HG02610 (cell line): ENCODE data around the gene CELF4.

Experiments used
- ATAC-seq: cut with Tn5 transposase; IDR thresholded peaks from one replicate; pipeline ENCODE4 v1.9.1; 2021; ENCODE audit warnings: mild to moderate bottlenecking, moderate library complexity; ENCODE audit not compliant: unreplicated experiment

Gene CELF4

DNA sequence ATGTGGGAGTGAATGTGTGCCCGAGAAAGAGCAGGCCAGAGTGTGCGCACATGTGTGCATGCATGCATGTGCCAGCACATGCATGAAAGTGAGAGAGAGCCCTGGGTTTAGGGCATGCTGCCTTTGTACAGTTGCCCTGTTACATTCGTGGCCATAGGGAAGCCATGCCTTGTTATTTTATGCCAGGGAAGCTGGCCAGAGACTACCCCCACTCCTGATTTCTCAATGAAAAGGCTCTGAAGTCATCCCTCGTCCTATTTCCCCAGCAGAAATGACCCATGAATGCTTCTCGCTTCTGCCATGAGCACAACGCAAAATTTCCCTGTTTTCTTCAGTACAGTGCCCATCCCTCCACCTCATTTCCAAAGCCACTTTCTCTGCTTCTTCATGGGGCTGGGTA, 143.0 kb downstream of the CELF4 start:
- no peak for ATAC-seq

- ATAC-seq: no peak
Observed at GRCh38 chr18:37422116-37422515, 143.5 kb downstream of the CELF4 start.

- ATAC-seq: no peak
Observed at GRCh38 chr18:37421341-37422077, 144.1 kb downstream of the CELF4 start.

GRCh38 chr18:37420315-37420880, 145.2 kb downstream of the CELF4 start:
- no peak for ATAC-seq

GRCh38 chr18:37419866-37420265, 145.7 kb downstream of the CELF4 start:
- ATAC-seq: no peak

- no peak for ATAC-seq
Observed at GRCh38 chr18:37419315-37419714, 146.3 kb downstream of the CELF4 start.

- ATAC-seq: no peak
Observed at GRCh38 chr18:37414816-37415215, 150.8 kb downstream of the CELF4 start.

- ATAC-seq: no peak
Observed at GRCh38 chr18:37412829-37413228, 152.8 kb downstream of the CELF4 start.

DNA sequence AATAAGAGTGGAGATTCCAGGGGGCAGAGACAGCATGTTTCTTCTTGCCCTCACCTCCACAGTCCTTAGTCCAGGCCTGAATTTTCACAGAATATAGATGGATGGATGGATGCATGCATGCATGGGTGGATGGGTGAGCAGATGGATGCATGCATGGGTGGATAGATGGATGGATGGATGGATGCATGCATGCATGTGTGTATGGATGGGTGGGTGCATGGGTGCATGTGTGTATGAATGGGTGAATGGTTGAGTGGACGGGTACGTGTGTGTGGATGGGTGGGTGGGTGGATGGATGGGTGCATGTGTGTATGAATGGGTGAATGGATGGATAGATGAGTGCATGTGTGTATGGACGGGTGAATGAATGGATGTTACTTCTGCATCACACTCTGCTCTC, 153.3 kb downstream of the CELF4 start:
- ATAC-seq: no peak

DNA sequence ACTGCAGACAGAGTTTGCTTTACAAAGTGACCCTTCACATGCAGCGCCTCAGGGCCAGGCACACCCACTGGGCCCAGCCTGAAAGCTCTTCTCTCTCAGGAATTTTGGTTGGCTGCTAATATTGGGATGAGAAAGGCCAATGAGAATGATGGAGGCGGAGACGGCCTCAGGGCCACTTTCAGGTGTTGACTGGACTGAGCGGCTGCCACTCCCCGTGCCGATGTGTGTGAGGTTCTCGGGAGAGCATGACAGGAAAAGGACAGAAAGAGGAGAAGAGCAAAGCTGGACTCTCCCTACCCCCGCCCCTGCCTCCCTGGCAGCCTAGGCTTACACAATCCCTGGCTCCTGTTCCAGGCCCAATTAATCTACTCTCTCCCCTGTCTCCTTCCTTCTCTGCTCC, 155.7 kb downstream of the CELF4 start:
- no peak for ATAC-seq

GRCh38 chr18:37408676-37409265, 156.8 kb downstream of the CELF4 start:
- ATAC-seq: no peak

GRCh38 chr18:37407571-37407970, 158.0 kb downstream of the CELF4 start:
- ATAC-seq: no peak

DNA sequence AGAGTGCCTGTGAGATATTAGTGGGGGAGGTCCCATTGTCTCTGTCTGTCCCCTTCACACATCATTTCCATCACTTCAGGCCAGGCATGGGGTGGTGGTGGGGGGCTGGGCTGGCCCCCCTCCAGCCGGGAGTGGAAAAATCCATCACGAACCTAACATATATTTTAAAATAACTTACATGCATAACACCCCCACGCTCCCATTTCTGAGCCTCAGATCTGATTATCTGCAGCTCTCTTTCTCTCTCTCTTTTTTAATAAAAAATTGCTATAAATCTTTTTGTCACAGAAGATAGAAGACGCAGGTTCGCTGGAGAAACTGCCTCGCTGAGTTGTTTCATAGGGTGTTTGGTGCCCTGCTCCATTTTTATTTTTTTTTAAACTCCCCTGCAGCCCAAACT, 159.8 kb downstream of the CELF4 start:
- no peak for ATAC-seq

- ATAC-seq: no peak
Observed at GRCh38 chr18:37405229-37405628, 160.4 kb downstream of the CELF4 start.

DNA sequence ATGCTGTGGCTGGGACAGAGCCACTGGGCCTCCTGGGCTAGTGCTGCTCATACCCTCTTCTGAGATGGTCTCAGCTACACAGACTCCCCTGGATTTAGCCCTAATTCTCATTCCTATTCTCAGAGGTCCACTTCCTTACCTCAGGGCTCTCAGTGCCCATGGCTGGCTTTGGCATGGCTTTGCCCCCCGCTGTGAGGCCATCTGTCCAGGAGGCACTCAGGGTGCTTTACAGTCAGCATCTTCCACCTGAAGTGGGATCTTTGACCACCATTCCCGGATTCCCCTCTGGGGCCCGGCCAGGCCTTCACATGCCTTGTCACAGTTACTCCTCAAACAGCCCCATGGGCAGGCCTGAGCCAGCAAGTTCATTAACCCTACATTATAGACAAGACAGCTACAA, 161.8 kb downstream of the CELF4 start:
- ATAC-seq: no peak

GRCh38 chr18:37403100-37403781, 162.4 kb downstream of the CELF4 start:
- ATAC-seq: no peak

DNA sequence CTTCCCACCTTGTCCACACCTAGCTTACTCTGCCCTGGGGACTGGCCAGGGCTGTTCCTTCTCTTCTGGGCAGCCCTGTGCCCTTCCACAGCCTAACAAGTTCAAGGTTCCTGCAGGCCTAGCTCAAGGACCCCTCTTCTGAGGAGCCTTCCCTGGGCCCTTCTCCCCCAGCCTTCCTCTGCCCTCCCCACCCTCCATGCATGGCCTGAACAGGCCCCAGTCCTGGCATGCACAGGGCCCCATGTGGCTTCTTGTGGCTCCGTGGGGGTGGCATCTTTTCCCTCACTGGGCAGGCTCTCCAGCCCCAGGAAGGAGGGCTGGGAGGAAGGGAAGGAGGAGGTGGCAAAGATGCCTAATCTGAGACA, 162.9 kb downstream of the CELF4 start:
- no peak for ATAC-seq

- ATAC-seq: no peak
Observed at GRCh38 chr18:37400802-37401201, 164.8 kb downstream of the CELF4 start.

- no peak for ATAC-seq
Observed at GRCh38 chr18:37398248-37398920, 167.2 kb downstream of the CELF4 start.

GRCh38 chr18:37397814-37398213, 167.8 kb downstream of the CELF4 start:
- no peak for ATAC-seq

- no peak for ATAC-seq
Observed at GRCh38 chr18:37396971-37397720, 168.5 kb downstream of the CELF4 start.
